Sigmoid colon (tissue), 4 donors: ENCODE results near the gene NUBP2.

Experiments
- EP300 ChIP-seq, 4 donors: sonication (generic); formaldehyde crosslinking; IDR thresholded peaks; one replicate each; pipeline ENCODE4 v1.6.1; 2017; ENCODE audit warnings: antibody characterized with exemption in 4 of 4
- POLR2A ChIP-seq, 2 donors: fragments of 450-650 bp; IDR thresholded peaks; one replicate each; pipeline ENCODE4 v1.6.1; 2016; ENCODE audit warnings: antibody characterized with exemption in 2 of 2, mild to moderate bottlenecking in 2 of 2, moderate library complexity in 2 of 2
- POLR2AphosphoS5 ChIP-seq, 4 donors: sonication (generic); formaldehyde crosslinking; IDR thresholded peaks; one replicate each; pipeline ENCODE4 v1.6.1; 2017; ENCODE audit warnings: antibody characterized with exemption in 4 of 4
- TF ChIP-seq, protein P1 (sequence below), 4 experiments: fragments of 450-650 bp in 3 of 4; fragments of 200-600 bp in 1 of 4; IDR thresholded peaks; one replicate each; pipeline ENCODE4 v1.5.1; 2016 to 2019; ENCODE audit warnings: antibody characterized with exemption in 4 of 4, mild to moderate bottlenecking in 3 of 4, moderate library complexity in 2 of 4

GRCh38 chr16:1787322-1788094 lies 4.7 kb downstream of the NUBP2 start:
- TF ChIP-seq EP300 (IDR thresholded peaks at IDR 0.05) (no peak), POLR2A (IDR thresholded peaks at IDR 0.05) (no peak), POLR2AphosphoS5 (IDR thresholded peaks at IDR 0.05) (no peak)
- TF ChIP-seq, protein P1, sequence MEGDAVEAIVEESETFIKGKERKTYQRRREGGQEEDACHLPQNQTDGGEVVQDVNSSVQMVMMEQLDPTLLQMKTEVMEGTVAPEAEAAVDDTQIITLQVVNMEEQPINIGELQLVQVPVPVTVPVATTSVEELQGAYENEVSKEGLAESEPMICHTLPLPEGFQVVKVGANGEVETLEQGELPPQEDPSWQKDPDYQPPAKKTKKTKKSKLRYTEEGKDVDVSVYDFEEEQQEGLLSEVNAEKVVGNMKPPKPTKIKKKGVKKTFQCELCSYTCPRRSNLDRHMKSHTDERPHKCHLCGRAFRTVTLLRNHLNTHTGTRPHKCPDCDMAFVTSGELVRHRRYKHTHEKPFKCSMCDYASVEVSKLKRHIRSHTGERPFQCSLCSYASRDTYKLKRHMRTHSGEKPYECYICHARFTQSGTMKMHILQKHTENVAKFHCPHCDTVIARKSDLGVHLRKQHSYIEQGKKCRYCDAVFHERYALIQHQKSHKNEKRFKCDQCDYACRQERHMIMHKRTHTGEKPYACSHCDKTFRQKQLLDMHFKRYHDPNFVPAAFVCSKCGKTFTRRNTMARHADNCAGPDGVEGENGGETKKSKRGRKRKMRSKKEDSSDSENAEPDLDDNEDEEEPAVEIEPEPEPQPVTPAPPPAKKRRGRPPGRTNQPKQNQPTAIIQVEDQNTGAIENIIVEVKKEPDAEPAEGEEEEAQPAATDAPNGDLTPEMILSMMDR (IDR thresholded peaks at IDR 0.05), result no peak
